Liver (tissue), 9 donors: Measurements from ENCODE around the gene ARID4B. TPM values are rescaled to one million over a fixed set of nuclear protein-coding genes. Genes with fewer than 3 reads are reported as not detected.

Source experiments
- DNase-seq: peaks from one replicate; pipeline ENCODE4 v3.0.0-alpha.2; 2017; ENCODE audit warnings: low spot score
- H3K27ac ChIP-seq, 2 donors: one replicate each; pipeline ENCODE4 v1.7.0; 2013; ENCODE audit warnings: inconsistent platforms in 2 of 2, low read length in 2 of 2, control low read depth in 1 of 2, low read depth in 1 of 2, mild to moderate bottlenecking in 1 of 2
- H3K27me3 ChIP-seq, 4 donors: one replicate each; pipeline versions ENCODE4 v1.6.1 to v1.7.0; 2013; ENCODE audit warnings: low read length in 3 of 4, inconsistent platforms in 1 of 4, mild to moderate bottlenecking in 1 of 4, moderate library complexity in 1 of 4; ENCODE audit not compliant: control insufficient read depth in 4 of 4, insufficient read depth in 4 of 4
- H3K36me3 ChIP-seq, 4 donors: one replicate each; pipeline versions ENCODE4 v1.6.1 to v1.7.0; 2013; ENCODE audit warnings: low read length in 3 of 4, mild to moderate bottlenecking in 3 of 4, low read depth in 1 of 4, moderate library complexity in 1 of 4; ENCODE audit not compliant: control insufficient read depth in 4 of 4, insufficient read depth in 3 of 4
- H3K4me1 ChIP-seq, 4 donors: one replicate each; pipeline versions ENCODE4 v1.6.1 to v1.7.0; 2013; ENCODE audit warnings: low read length in 3 of 4, mild to moderate bottlenecking in 3 of 4, moderate library complexity in 1 of 4; ENCODE audit not compliant: control insufficient read depth in 4 of 4, insufficient read depth in 4 of 4
- H3K4me3 ChIP-seq, 3 donors: one replicate each; pipeline versions ENCODE4 v1.6.1 to v1.7.0; 2013; ENCODE audit warnings: low read length in 3 of 3, control low read depth in 1 of 3, low read depth in 1 of 3, mild to moderate bottlenecking in 1 of 3
- H3K9ac ChIP-seq, 2 donors: one replicate each; pipeline ENCODE4 v1.7.0; 2013; ENCODE audit warnings: low read length in 2 of 2, mild to moderate bottlenecking in 2 of 2, moderate library complexity in 2 of 2, control low read depth in 1 of 2, low read depth in 1 of 2
- H3K9me3 ChIP-seq, 4 donors: one replicate each; pipeline versions ENCODE4 v1.6.1 to v1.7.0; 2013; ENCODE audit warnings: low read length in 3 of 4; ENCODE audit not compliant: control insufficient read depth in 4 of 4
- ATF3 ChIP-seq: IDR thresholded peaks from 2 replicates; pipeline ENCODE4 v1.6.1; 2016; ENCODE audit warnings: antibody characterized with exemption
- CTCF ChIP-seq: fragments of 150-350 bp; IDR thresholded peaks from 2 replicates; pipeline ENCODE4 v1.5.1; 2017; ENCODE audit warnings: improper control_type of control experiment, low read depth, low read length; ENCODE audit not compliant: missing input control
- EGR1 ChIP-seq, 2 donors: IDR thresholded peaks; 2 replicates each; pipeline ENCODE4 v1.6.1; 2016 to 2018; ENCODE audit warnings: antibody characterized with exemption in 2 of 2, low read depth in 2 of 2
- FOXA1 ChIP-seq: IDR thresholded peaks from 2 replicates; pipeline ENCODE4 v1.6.1; 2016; ENCODE audit warnings: antibody characterized with exemption
- FOXA2 ChIP-seq: IDR thresholded peaks from 2 replicates; pipeline ENCODE4 v1.6.1; 2016; ENCODE audit warnings: antibody characterized with exemption
- GABPA ChIP-seq, 2 donors: IDR thresholded peaks in 1 of 2; conservative IDR thresholded peaks in 1 of 2; 2 replicates each; pipeline ENCODE4 v1.6.1; 2016; ENCODE audit warnings: antibody characterized with exemption in 2 of 2, mild to moderate bottlenecking in 1 of 2, moderate library complexity in 1 of 2
- HNF4A ChIP-seq, 2 donors: conservative IDR thresholded peaks; 2 replicates each; pipeline ENCODE4 v1.6.1; 2016; ENCODE audit warnings: antibody characterized with exemption in 2 of 2, mild to moderate bottlenecking in 2 of 2
- HNF4G ChIP-seq: IDR thresholded peaks from 2 replicates; pipeline ENCODE4 v1.6.1; 2016; ENCODE audit warnings: antibody characterized with exemption
- JUND ChIP-seq, 2 donors: IDR thresholded peaks; 2 replicates each; pipeline ENCODE4 v1.6.1; 2016; ENCODE audit warnings: antibody characterized with exemption in 2 of 2
- MAX ChIP-seq: IDR thresholded peaks from 2 replicates; pipeline ENCODE4 v1.6.1; 2016; ENCODE audit warnings: antibody characterized with exemption
- NR2F2 ChIP-seq: IDR thresholded peaks from 2 replicates; pipeline ENCODE4 v1.6.1; 2016; ENCODE audit warnings: antibody characterized with exemption
- RAD21 ChIP-seq, 2 donors: IDR thresholded peaks; 2 replicates each; pipeline ENCODE4 v1.6.1; 2016; ENCODE audit warnings: antibody characterized with exemption in 2 of 2, mild to moderate bottlenecking in 2 of 2
- REST ChIP-seq: IDR thresholded peaks from 2 replicates; pipeline ENCODE4 v1.6.1; 2016; ENCODE audit warnings: antibody characterized with exemption, mild to moderate bottlenecking
- RXRA ChIP-seq, 2 donors: IDR thresholded peaks; 2 replicates each; pipeline ENCODE4 v1.6.1; 2017 to 2018; ENCODE audit warnings: antibody characterized with exemption in 2 of 2, mild to moderate bottlenecking in 1 of 2
- SP1 ChIP-seq: IDR thresholded peaks from 2 replicates; pipeline ENCODE4 v1.6.1; 2018; ENCODE audit warnings: antibody characterized with exemption, mild to moderate bottlenecking
- TAF1 ChIP-seq: conservative IDR thresholded peaks from 2 replicates; pipeline ENCODE4 v1.6.1; 2016; ENCODE audit warnings: antibody characterized with exemption, mild to moderate bottlenecking
- YY1 ChIP-seq: IDR thresholded peaks from 2 replicates; pipeline ENCODE4 v1.6.1; 2016; ENCODE audit warnings: antibody characterized with exemption, mild to moderate bottlenecking
- ZBTB33 ChIP-seq: IDR thresholded peaks from 2 replicates; pipeline ENCODE4 v1.6.1; 2016; ENCODE audit warnings: antibody characterized with exemption
- WGBS: extraction: QIAGEN DNeasy Blood & Tissue Kit; methylation state at CpG from one replicate; pipeline ENCODE4 v1.1.7; 2013; 5-methylcytosine and 5-hydroxymethylcytosine counted together
- polyA plus RNA-seq, 2 donors: library from polyadenylated mRNA; stranded (reverse) in 1 of 2; unstranded in 1 of 2; fragments of 200-250 nt in 1 of 2; fragments of >200 nt in 1 of 2; fragmentation: Nextera tagmentation in 1 of 2; extraction: Ambion mirVana in 1 of 2; gene quantifications; one replicate each; pipeline versions ENCODE4 v1.2.1 to v1.2.3, GENCODE V29; 2013 to 2015
- total RNA-seq, 2 donors: library from RNA; depleted of rRNA; stranded (reverse); fragments of >200 nt; gene quantifications; one replicate each; pipeline ENCODE4 v1.2.3, GENCODE V29; 2014
- donor health status: healthy.
- donor health status: healthy.
- donor health status: healthy.
- donor health status: healthy.
- donor health status: healthy.

Gene ARID4B
- total and polyA plus RNA-seq, 4 donors = 4.2 to 27.3 (median 21.3) TPM

- Histone ChIP-seq H3K9ac (no peak overlapping the region), H3K27ac (no peak overlapping the region), H3K36me3 (no peaks in the 10 kb centered on the region), H3K9me3 (no peaks in the 10 kb centered on the region), H3K27me3 (no peaks in the 10 kb centered on the region), H3K4me3 (no peak overlapping the region), H3K4me1 (peaks cover 0 to 21% (median 1%) of the 10 kb centered on the region in 4 donors)
- TF ChIP-seq NR2F2 (no peak), MAX (no peak), ZBTB33 (no peak), FOXA1 (no peak), GABPA (IDR thresholded peaks at IDR 0.05 in 1 of 2, conservative IDR thresholded peaks at IDR 0.05 in 1 of 2) (no peak), SP1 (no peak), EGR1 (IDR thresholded peaks at IDR 0.05; ENCODE audit: low read depth in 2 of 2) (no peak), REST (no peak), JUND (IDR thresholded peaks at IDR 0.05) (no peak), HNF4A (conservative IDR thresholded peaks at IDR 0.05) (no peak), ATF3 (no peak), HNF4G (no peak), FOXA2 (no peak), CTCF (no peak), YY1 (no peak), TAF1 (no peak), RXRA (IDR thresholded peaks at IDR 0.05) (no peak), RAD21 (IDR thresholded peaks at IDR 0.05) (no peak)
- no peak for DNase-seq
- 86% methylated on average over 1 of the region's 1 CpG for WGBS
Observed at GRCh38 chr1:235254721-235255120, 73.3 kb downstream of the ARID4B start.
